NCI-H2196 treated with DMSO at 0.1 percent for 48 hours (cell line): ENCODE data around the gene KLHL17.
A peak's percentile ranks its signal among the peaks of the same experiment; 100 is the strongest.

Experiments used
- DNase-seq: peaks from one replicate; lab custom pipeline; 2025; ENCODE audit not compliant: unreplicated experiment; lab: John Stamatoyannopoulos, UW

KLHL17 gene

DNA sequence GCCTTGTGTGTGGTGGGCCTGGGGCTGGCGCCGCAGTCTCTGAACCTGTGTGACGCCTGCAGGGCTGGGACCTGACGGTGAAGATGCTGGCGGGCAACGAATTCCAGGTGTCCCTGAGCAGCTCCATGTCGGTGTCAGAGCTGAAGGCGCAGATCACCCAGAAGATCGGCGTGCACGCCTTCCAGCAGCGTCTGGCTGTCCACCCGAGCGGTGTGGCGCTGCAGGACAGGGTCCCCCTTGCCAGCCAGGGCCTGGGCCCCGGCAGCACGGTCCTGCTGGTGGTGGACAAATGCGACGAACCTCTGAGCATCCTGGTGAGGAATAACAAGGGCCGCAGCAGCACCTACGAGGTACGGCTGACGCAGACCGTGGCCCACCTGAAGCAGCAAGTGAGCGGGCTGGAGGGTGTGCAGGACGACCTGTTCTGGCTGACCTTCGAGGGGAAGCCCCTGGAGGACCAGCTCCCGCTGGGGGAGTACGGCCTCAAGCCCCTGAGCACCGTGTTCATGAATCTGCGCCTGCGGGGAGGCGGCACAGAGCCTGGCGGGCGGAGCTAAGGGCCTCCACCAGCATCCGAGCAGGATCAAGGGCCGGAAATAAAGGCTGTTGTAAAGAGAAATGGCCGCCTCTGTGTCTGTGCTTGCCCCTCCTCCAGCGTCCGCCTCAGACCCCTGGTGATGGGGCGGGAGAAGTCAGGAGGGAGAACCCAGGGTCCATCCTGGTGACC, 53.7 kb downstream of the KLHL17 start:
- DNase-seq: peak; percentile 76

GRCh38 chr1:1014799-1015681, 54.7 kb downstream of the KLHL17 start:
- DNase-seq: no peak
